CD4-positive, alpha-beta T cell treated with Interferon gamma for 1 hour (primary cell): Measurements from ENCODE around the gene RABGGTB.
"Not testable (repeated sequence)": the region's sequence is repeated elsewhere in the genome, so short reads cannot be mapped to it uniquely, and the experiment has no call there.

Experiments used
- DNase-seq: peaks from one replicate; pipeline ENCODE4 v3.0.0-alpha.2; 2020

RABGGTB gene

DNA sequence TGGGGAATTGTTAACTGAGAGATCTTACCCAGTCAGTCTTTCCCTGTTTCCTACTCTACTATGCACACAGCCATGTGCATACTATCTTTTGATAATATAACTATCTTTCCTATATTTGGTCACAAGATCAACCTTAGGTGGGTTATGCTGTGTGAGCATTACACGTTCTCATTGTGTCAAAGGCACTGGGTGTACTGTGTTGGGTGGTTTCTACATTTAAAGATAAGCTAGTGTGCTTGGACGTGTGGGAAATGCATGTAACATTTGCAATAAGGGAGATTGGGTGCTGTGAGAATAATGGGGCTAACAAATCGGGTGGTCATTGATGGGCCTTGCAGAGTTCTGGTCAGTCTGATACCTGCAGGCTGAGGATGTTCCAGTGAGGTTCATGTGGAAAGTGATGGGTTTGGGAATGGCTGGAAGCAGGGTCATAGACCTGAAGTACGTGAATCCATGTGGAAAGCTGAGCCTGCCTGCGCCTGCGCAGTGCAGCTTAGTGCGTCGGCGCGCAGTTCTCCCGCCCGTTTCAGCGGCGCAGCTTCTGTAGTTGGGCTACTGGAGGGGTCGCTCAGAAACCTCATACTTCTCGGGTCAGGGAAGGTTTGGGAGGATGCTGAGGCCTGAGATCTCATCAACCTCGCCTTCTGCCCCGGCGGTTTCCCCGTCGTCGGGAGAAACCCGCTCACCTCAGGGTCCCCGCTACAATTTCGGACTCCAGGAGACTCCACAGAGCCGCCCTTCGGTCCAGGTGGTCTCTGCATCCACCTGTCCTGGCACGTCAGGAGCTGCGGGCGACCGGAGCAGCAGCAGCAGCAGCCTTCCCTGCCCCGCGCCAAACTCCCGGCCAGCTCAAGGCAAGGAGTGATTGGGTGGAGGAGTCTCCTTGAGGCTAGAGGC is 10.6 kb downstream of the RABGGTB start, which contains the start of gene MSH4:
Gene MSH4, plus strand, starts transcription at position 507 of the 897 bp plus-strand sequence. Its CDS starts 104 bp downstream, at position 611.
- no peak for DNase-seq

DNA sequence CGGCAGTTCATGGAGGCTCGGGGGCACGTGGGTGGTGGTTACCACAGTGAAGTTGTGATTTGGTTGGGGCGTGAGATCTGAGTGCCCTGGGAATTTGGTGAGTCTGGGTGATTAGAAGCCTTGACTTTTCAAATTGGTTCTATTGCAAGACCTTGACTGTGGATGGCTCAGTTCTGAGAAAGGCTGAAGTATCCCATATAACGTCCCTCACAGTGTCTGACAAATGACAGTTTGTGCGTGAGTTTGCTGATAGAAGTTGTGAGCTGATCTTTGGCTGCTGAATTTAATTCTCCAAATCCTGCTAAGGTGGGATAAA is 11.2 kb downstream of the RABGGTB start:
- no peak for DNase-seq

DNA sequence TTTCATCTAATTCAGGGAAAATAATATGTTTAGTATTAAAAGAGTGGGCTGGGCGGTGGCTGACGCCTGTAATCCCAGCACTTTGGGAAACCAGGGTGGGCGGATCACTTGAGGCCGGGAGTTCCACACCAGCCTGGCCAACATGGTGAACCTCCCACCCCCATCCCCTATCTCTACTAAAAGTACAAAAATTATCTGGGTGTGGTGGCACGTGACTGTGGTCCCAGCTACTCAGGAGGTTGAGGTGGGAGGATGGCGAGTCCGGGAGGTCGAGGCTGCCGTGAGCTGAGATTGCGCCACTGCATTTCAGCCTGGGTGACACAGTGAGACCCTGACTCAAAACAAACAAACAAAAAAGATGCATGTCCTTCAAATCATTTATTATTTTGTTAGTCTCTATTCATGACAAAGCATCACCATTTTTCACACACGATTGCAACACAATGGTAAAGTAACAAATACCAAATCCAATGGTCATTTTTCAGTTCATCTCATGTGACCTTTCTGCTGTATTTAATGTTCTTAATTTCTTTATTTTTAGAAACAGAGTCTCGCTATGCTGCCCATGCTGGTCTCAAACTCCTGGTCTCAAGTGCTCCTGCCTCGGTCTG is 11.7 kb downstream of the RABGGTB start:
- no peak for DNase-seq

DNA sequence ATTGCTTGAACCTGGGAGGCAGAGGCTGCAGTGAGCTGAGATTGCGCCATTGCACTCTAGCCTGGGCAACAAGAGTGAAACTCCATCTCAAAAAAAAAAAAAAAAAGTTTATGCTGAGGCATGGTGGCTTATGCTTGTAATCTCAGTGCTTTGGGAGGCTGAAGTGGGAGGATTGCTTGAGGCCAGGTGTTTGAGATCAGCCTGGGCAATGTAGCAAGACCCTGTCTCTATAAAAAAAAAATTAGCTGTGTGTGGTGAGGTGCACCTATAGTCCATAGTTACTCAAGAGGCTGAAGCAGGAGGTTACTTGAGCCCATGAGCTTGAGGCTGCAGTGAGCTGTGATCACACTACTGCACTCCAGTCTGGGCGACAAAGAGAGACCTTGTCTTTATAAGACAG is 15.4 kb downstream of the RABGGTB start:
- not testable (repeated sequence) for DNase-seq

DNA sequence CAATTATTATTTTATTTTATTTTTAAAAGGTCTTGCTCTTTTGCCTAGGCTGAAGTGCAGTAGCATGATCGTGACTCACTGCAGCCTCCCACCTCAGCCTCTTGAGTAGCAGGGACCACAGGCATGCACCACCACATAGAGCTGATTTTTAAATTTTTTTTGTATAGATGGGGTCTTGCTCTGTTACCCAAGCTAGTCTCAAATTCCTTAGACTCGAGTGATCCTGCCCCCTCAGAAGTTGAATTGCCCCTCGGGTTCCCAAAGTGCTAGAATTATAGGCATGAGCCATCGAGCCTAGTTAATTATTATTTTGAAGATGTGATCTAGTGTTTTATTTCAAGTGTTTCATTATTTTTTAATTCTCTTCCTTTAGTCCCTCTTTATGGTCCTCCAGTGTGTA is 22.9 kb downstream of the RABGGTB start:
- DNase-seq: no peak

DNA sequence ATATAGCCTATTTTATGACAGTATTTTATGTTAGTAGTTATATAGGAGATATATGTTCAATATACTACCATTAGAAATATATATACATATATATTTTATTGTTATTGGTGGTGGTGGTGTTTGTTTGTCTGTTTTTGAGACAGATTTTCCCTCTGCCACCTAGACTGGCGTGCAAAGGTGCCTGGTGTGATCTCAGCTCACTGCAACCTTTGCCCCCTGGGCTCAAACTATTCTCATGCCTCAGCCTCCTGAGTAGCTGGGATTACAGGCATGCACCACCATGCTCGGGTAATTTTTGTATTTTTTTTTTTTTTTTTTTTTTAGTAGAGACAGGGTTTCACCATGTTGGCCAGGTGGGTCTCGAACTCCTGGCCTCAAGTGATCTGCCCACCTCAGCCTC is 24.1 kb downstream of the RABGGTB start:
- DNase-seq: not testable (repeated sequence)

DNA sequence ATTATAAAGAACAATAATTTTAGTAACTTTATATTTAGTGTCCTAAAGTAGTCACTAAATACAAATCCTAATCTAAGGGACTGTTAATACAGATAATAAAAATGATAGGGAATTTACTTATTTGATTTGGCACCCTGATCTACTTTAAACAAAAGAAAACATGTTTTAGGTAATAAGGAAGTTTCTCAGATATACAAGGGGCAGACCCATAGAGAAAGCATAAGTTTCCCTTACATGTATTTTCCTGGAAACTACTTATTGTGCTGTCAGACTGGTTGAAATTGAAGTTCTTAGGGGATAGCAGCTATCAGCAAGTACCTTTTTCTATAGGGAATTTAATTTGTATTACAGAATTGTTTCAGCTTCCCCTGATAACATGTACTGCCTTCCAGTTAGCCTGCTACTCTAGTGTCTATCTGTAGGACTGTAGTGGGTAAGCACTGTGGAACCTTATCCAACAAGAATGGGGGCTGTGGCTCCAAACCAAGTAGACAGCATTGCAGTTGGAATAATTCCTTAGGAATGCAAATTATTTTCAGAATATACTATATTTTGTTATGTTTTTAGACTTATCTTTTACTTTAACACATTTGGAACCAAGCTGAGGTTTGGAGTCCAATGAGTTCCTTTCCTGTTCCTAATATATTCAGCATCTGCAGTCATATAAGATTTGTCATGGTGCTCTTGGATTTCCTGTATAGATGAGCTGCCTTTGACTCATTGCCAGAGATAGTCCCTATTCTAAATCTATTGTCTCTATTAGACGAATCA is 25.3 kb downstream of the RABGGTB start:
- no peak for DNase-seq

DNA sequence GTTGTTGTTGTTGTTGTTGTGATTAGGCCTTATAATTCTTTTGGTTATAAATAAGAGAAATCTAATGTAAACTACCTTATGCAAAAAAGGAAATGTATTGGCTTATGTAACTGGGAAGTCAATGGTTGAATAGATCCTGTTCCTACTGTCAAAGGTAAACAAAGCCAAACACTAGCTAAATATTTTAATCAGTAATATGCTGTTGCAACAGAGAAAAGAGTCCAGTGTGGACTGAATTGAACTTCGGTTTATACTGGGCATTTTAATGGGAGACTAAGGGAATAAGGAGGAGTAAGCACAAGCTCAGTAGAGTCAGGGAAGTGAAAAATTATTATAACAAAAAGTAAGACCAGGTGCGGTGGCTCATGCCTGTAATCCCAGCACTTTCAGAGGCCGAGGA is 26.0 kb downstream of the RABGGTB start:
- DNase-seq: no peak

DNA sequence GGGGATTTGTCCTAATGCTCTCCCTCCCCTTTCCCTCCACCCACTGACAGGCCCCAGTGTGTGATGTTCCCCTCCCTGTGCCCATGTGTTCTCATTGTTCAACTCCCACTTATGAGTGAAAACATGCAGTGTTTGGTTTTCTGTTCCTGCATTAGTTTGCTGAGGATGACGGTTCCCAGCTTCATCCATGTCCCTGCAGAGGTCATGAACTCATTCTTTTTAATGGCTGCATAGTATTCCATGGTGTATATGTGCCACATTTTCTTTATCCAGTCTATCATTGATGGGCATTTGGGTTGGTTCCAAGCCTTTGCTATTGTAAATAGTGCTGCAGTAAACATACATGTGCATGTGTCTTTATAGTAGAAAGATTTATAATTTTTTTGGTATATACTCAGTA is 37.5 kb downstream of the RABGGTB start:
- not testable (repeated sequence) for DNase-seq

DNA sequence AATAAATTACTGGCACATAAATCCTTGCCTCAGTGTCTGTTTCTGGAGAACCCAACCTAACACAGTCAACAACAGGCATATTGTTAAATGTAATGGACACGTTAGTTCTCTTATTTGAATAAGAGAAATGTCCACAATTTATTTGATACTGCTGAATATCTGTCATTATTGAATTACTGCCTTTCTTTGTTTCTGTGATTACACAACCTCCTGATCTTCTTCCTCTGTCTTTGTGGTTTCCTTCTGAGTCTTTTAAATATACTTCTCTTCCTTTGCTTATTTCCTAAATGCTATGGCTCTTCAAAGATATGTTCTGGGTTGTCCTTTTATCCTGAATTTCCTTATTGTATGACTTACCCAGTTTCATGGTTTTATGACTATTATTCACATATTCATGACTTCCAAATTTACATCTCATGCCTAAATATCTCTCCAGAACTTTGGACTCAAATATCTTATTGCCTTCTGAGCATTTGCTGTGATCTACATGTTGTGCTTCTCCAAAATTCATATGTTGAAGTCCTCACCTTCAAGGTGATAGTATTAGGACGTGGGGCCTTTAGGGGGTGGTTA is 50.6 kb downstream of the RABGGTB start:
- no peak for DNase-seq

DNA sequence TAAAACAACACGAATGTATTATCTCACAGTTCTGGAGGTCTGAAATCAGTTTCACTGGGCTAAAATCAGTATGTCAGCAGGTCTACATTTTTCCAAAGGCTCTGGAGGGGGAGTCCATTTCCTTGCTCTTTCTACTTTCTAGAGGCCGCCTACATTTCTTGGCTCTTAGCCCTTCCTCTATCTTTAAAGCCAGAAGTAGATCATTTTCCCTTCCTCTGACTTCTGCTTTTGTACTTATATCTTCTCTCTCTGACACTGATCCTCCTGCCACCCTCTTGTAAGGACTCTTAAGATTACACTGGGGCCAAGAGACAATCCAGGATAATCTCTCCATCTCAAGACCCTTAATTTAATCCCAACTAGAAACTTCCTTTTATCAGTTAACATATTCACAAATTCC is 52.0 kb downstream of the RABGGTB start:
- no peak for DNase-seq

DNA sequence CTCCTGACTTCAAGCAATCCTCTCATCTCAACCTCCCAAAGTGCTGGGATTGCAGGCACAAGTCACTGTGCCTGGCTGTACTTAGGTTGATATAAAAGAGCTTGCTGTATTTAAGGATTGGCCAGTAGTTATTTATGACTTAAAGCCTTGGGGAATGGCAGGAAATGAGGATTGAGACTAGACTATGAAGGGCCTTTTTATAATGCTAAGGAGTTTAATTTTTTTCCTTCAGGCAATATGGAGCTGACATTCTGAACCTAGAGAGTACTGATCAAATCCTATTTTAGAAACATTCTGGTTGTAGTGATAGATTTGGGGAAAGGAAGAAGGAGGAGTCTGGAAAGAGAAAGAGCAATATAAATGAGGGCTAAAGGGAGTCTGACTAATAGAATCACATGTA is 55.4 kb downstream of the RABGGTB start:
- DNase-seq: no peak
